H1 (cell line): ENCODE measurements around the gene GALNT9. TPM values are rescaled to one million over a fixed set of nuclear protein-coding genes. Genes with fewer than 3 reads are reported as not detected.

Experiments
- CTCF ChIA-PET: fragments of 300-600 bp; sonication (Branson Sonifier 250); formaldehyde crosslinking; loops from one replicate; lab custom pipeline; 2021; ENCODE audit not compliant: partially characterized antibody; lab: Charles Lee
- POLR2A ChIA-PET: fragments of 300-600 bp; sonication (Branson Sonifier 250); formaldehyde crosslinking; loops from one replicate; lab custom pipeline; 2021; ENCODE audit warnings: inconsistent platforms; ENCODE audit not compliant: partially characterized antibody; lab: Charles Lee
- DNase-seq, 2 experiments: peaks; one replicate each; pipeline versions ENCODE4 v3.0.0 to v3.0.0-alpha.2; 2010 to 2022; ENCODE audit warnings: low spot score in 2 of 2, low read depth in 1 of 2, mixed read lengths in 1 of 2
- FAIRE-seq: peaks from 2 replicates; lab custom pipeline; 2011; peaks lifted over from hg19 to GRCh38; lab: Jason Lieb, UNC
- H2AFZ ChIP-seq: 2 replicates; pipeline ENCODE4 v1.8.1; 2012; ENCODE audit warnings: low read length, inconsistent platforms
- H2AK5ac ChIP-seq: 2 replicates; pipeline ENCODE4 v1.6.1; 2013; ENCODE audit warnings: low read depth, low read length
- H2BK120ac ChIP-seq: replicated peaks from 2 replicates; pipeline ENCODE3; 2013; ENCODE audit warnings: low read depth, low read length, inconsistent platforms
- H2BK12ac ChIP-seq: 2 replicates; pipeline ENCODE4 v1.6.1; 2013; ENCODE audit warnings: low read depth, low read length
- H2BK15ac ChIP-seq: 2 replicates; pipeline ENCODE4 v1.6.1; 2013; ENCODE audit warnings: low read length
- H2BK20ac ChIP-seq: 2 replicates; pipeline ENCODE4 v1.6.1; 2013; ENCODE audit warnings: low read length
- H2BK5ac ChIP-seq: 2 replicates; pipeline ENCODE4 v1.6.1; 2013; ENCODE audit warnings: low read depth, low read length
- H3K14ac ChIP-seq: 2 replicates; pipeline ENCODE4 v1.6.1; 2013; ENCODE audit warnings: inconsistent platforms; ENCODE audit not compliant: insufficient read length
- H3K18ac ChIP-seq: 2 replicates; pipeline ENCODE4 v1.6.1; 2013; ENCODE audit warnings: low read length; ENCODE audit errors: extremely low read depth
- H3K23ac ChIP-seq: 2 replicates; pipeline ENCODE4 v1.6.1; 2013; ENCODE audit warnings: inconsistent platforms; ENCODE audit not compliant: insufficient read length
- H3K23me2 ChIP-seq: 2 replicates; pipeline ENCODE4 v1.6.1; 2013; ENCODE audit warnings: low read depth, low read length
- H3K27ac ChIP-seq: 2 replicates; pipeline ENCODE4 v1.6.1; 2011; ENCODE audit warnings: low read depth, low read length, inconsistent platforms
- H3K27me3 ChIP-seq, 4 experiments: replicated peaks in 1 of 4; 1 replicate in 1 of 4; 2 replicates in 3 of 4; pipeline versions ENCODE4 v1.6.1 to v1.8.1; 2011 to 2013; ENCODE audit warnings: low read length in 3 of 4, mild to moderate bottlenecking in 3 of 4, inconsistent platforms in 2 of 4, mixed read lengths in 2 of 4, moderate library complexity in 1 of 4; ENCODE audit not compliant: control insufficient read depth in 3 of 4, insufficient read depth in 3 of 4; ENCODE audit errors: extremely low read depth in 1 of 4
- H3K36me3 ChIP-seq, 4 experiments: 2 replicates each; pipeline versions ENCODE4 v1.6.1 to v1.8.1; 2011 to 2013; ENCODE audit warnings: mild to moderate bottlenecking in 4 of 4, low read length in 3 of 4, moderate library complexity in 2 of 4, control low read depth in 1 of 4, inconsistent platforms in 1 of 4; ENCODE audit not compliant: insufficient read depth in 4 of 4, control insufficient read depth in 2 of 4
- H3K4ac ChIP-seq: replicated peaks from 2 replicates; pipeline ENCODE3; 2013; ENCODE audit warnings: low read length, low read depth, mixed read lengths, inconsistent platforms; ENCODE audit not compliant: insufficient read length
- H3K4me1 ChIP-seq, 4 experiments: replicated peaks in 1 of 4; 1 replicate in 1 of 4; 2 replicates in 3 of 4; pipeline versions ENCODE4 v1.6.1 to v1.8.1; 2011 to 2013; ENCODE audit warnings: low read length in 3 of 4, inconsistent platforms in 2 of 4, mixed read lengths in 1 of 4; ENCODE audit not compliant: insufficient read depth in 4 of 4, control insufficient read depth in 3 of 4
- H3K4me2 ChIP-seq, 2 experiments: 2 replicates each; pipeline versions ENCODE4 v1.6.1 to v1.8.1; 2011 to 2013; ENCODE audit warnings: low read depth in 2 of 2, low read length in 2 of 2, control low read depth in 1 of 2, inconsistent platforms in 1 of 2, mild to moderate bottlenecking in 1 of 2; ENCODE audit not compliant: insufficient read depth in 1 of 2
- H3K4me3 ChIP-seq, 4 experiments: fragments of 200-600, 300-600 bp in 1 of 4; sonication (generic), shearing (Covaris generic), sonication (Bioruptor Twin) in 1 of 4; 2 replicates each; pipeline versions ENCODE4 v1.5.1 to v1.8.1; 2011 to 2016; ENCODE audit warnings: low read length in 4 of 4, low read depth in 3 of 4, control low read depth in 2 of 4, inconsistent platforms in 2 of 4, mild to moderate bottlenecking in 2 of 4, mixed read lengths in 1 of 4, moderate library complexity in 1 of 4; ENCODE audit not compliant: insufficient read depth in 2 of 4; ENCODE audit errors: extremely low read depth in 1 of 4
- H3K56ac ChIP-seq: replicated peaks from 2 replicates; pipeline ENCODE3; 2013; ENCODE audit warnings: low read depth, mild to moderate bottlenecking, mixed read lengths, low read length, inconsistent platforms; ENCODE audit not compliant: insufficient read length
- H3K79me1 ChIP-seq: 2 replicates; pipeline ENCODE4 v1.6.1; 2013; ENCODE audit warnings: low read depth, low read length, control low read depth
- H3K79me2 ChIP-seq, 2 experiments: 2 replicates each; pipeline versions ENCODE4 v1.6.1 to v1.8.1; 2012 to 2013; ENCODE audit warnings: low read length in 2 of 2, mild to moderate bottlenecking in 2 of 2, inconsistent platforms in 1 of 2; ENCODE audit not compliant: insufficient read depth in 2 of 2, control insufficient read depth in 1 of 2
- H3K9ac ChIP-seq, 4 experiments: replicated peaks in 1 of 4; 1 replicate in 1 of 4; 2 replicates in 3 of 4; pipeline versions ENCODE4 v1.6.1 to v1.8.1; 2011 to 2013; ENCODE audit warnings: low read depth in 3 of 4, low read length in 3 of 4, control low read depth in 2 of 4, mild to moderate bottlenecking in 2 of 4, moderate library complexity in 2 of 4, inconsistent platforms in 1 of 4; ENCODE audit errors: extremely low read depth in 1 of 4
- H3K9me3 ChIP-seq, 2 experiments: 2 replicates each; pipeline versions ENCODE4 v1.6.1 to v1.8.1; 2012 to 2013; ENCODE audit warnings: mild to moderate bottlenecking in 2 of 2, moderate library complexity in 2 of 2, control low read depth in 1 of 2, inconsistent platforms in 1 of 2, low read depth in 1 of 2, low read length in 1 of 2, mixed read lengths in 1 of 2; ENCODE audit not compliant: insufficient read depth in 2 of 2
- H4K20me1 ChIP-seq, 2 experiments: replicated peaks in 1 of 2; 2 replicates each; pipeline versions ENCODE3 to v1.8.1; 2011 to 2013; ENCODE audit warnings: inconsistent platforms in 2 of 2, low read length in 2 of 2, mild to moderate bottlenecking in 1 of 2; ENCODE audit not compliant: insufficient read depth in 2 of 2, control insufficient read depth in 1 of 2
- H4K5ac ChIP-seq: 2 replicates; pipeline ENCODE4 v1.6.1; 2013; ENCODE audit warnings: low read length, low read depth, mixed read lengths, inconsistent platforms; ENCODE audit not compliant: insufficient read length
- H4K8ac ChIP-seq: 2 replicates; pipeline ENCODE4 v1.8.0; 2013; ENCODE audit warnings: mild to moderate bottlenecking, moderate library complexity, low read length, inconsistent platforms; ENCODE audit not compliant: insufficient read depth; ENCODE audit errors: extremely low read depth
- H4K91ac ChIP-seq: replicated peaks from 2 replicates; pipeline ENCODE3; 2013; ENCODE audit warnings: low read length, mixed read lengths, inconsistent platforms; ENCODE audit not compliant: insufficient read length
- WGBS, 2 experiments: shearing (Covaris generic) in 1 of 2; methylation state at CpG; one replicate each; pipeline versions ENCODE4 v1.1.6 to v1.1.7; 2013 to 2015; ENCODE audit warnings: low lambda C conversion rate in 2 of 2, mixed read lengths in 2 of 2, inconsistent platforms in 1 of 2, low coverage in 1 of 2, missing lambda C conversion rate in 1 of 2; ENCODE audit not compliant: insufficient replicate concordance in 2 of 2, insufficient coverage in 1 of 2, insufficient read length in 1 of 2; ENCODE audit errors: extremely low coverage in 1 of 2, missing lambda C conversion rate in 1 of 2; 5-methylcytosine and 5-hydroxymethylcytosine counted together
- polyA plus RNA-seq, 7 experiments: library from polyadenylated mRNA; depleted of rRNA in 3 of 7; stranded (reverse) in 5 of 7; unstranded in 2 of 7; fragments of >200 nt in 5 of 7; fragments of 200-250 nt in 2 of 7; gene quantifications; 1 replicate in 5 of 7; 2 replicates in 1 of 7; 4 replicates in 1 of 7; pipeline versions ENCODE4 v1.2.1 to v1.2.3, GENCODE V29; 2011 to 2013; ENCODE audit warnings: missing spikeins in 2 of 7, mixed read lengths in 2 of 7
- total RNA-seq: library from RNA; stranded (reverse); fragmentation: NEBNext Ultra II Directional; extraction: Animal tissue kit (Norgen Biotek cat#: 25700); gene quantifications from 2 replicates; pipeline ENCODE4 v1.2.1, GENCODE V29; 2021

The GALNT9 gene
- total and polyA plus RNA-seq, 2 of the 8 experiments (the other 6 are each of a cell fraction or from before 2014, with no cell fraction given): 2.0 to 3.6 TPM

DNA sequence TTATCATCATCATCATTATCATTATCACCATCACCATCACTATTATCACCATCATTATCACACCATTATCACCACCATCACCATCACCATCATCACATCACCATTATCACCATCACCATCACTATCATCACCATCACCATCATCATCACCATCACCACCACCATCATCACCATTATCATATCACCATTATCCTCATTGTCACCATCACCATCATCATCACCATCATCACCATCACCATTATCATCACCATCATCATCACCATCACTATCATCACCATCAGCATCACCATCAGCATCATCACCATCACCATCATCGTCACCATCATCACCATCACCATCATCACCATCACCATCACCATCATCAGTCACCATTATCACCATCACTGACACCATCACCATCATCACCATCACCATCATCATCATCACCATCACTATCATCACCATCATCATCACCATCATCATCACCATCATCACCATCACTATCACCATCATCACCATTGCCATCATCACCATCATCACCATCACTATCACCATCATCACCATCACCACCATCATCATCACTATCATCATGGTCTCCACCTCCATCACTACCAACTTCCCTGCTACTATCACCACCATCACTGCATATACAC, 20.2 kb upstream of the GALNT9 start:
- Histone ChIP-seq H3K23ac (no peak overlapping the region), H3K36me3 (no peaks in the 10 kb centered on the region), H3K56ac (peak overlapping the region; percentile 70), H2BK15ac (no peak overlapping the region), H4K5ac (no peak overlapping the region), H3K4me3 (no peak overlapping the region), H4K91ac (no peak overlapping the region), H2BK12ac (no peak overlapping the region), H3K27me3 (peaks cover 0 to 15% (median 10%) of the 10 kb centered on the region in 4 experiments; a peak in 4 of 7 replicates), H3K27ac (no peak overlapping the region), H3K4me2 (no peak overlapping the region), H2BK5ac (no peak overlapping the region), H3K79me2 (no peaks in the 10 kb centered on the region), H3K23me2 (peaks cover 7% of the 10 kb centered on the region; the same call in 1 of the 2 replicates), H3K79me1 (no peaks in the 10 kb centered on the region), H3K18ac (no peak overlapping the region), H3K14ac (no peak overlapping the region), H3K4me1 (peaks cover 0 to 7% (median 1%) of the 10 kb centered on the region in 4 experiments; a peak in 2 of 7 replicates), H2BK20ac (no peak overlapping the region), H4K8ac (no peak overlapping the region), H2AFZ (no peak overlapping the region), H3K9ac (no peak overlapping the region), H2BK120ac (no peak overlapping the region), H4K20me1 (peaks cover 0 to 7% of the 10 kb centered on the region in 2 experiments), H3K9me3 (peaks cover 3 to 14% of the 10 kb centered on the region in 2 experiments; a peak in 1 of 4 replicates), H2AK5ac (peak overlapping the region; percentile 90; the same call in 1 of the 2 replicates), H3K4ac (no peak overlapping the region)
- no peak for DNase-seq
- FAIRE-seq: no peak
- WGBS, 2 experiments: 57% methylated on average over 1 of the region's 1 CpG; no CpG with 5 or more reads in 1 of the 2 experiments
- ChIA-PET POLR2A (no interaction called here), CTCF (no interaction called here)
